HFFc6 (cell line): ENCODE data around the gene TBC1D4. TPM values are rescaled to one million over a fixed set of nuclear protein-coding genes. Genes with fewer than 3 reads are reported as not detected.

Source experiments
- DNase-seq: peaks from one replicate; pipeline ENCODE4 v3.0.0-alpha.2; 2018
- H3K27ac Mint-ChIP-seq: 2 replicates; pipeline ENCODE4 v1.8.0; 2020; ENCODE audit warnings: mild to moderate bottlenecking, mixed read lengths
- H3K27me3 Mint-ChIP-seq: 2 replicates; pipeline ENCODE4 v1.8.0; 2021; ENCODE audit warnings: mild to moderate bottlenecking, moderate library complexity, mixed read lengths; ENCODE audit not compliant: insufficient read depth
- H3K36me3 Mint-ChIP-seq: 2 replicates; pipeline ENCODE4 v1.8.0; 2021; ENCODE audit warnings: low read depth, mixed read lengths
- H3K4me1 Mint-ChIP-seq: 2 replicates; pipeline ENCODE4 v1.8.0; 2020; ENCODE audit warnings: low read depth, mixed read lengths
- H3K4me3 Mint-ChIP-seq: 2 replicates; pipeline ENCODE4 v1.8.0; 2020; ENCODE audit warnings: mild to moderate bottlenecking, moderate library complexity, mixed read lengths
- H3K9me3 Mint-ChIP-seq: 2 replicates; pipeline ENCODE4 v1.8.0; 2020; ENCODE audit warnings: mild to moderate bottlenecking, mixed read lengths
- CTCF ChIP-seq: fragments of 200-600 bp; sonication (generic); IDR thresholded peaks from 2 replicates; pipeline ENCODE4 v1.5.0; 2021; ENCODE audit warnings: antibody characterized with exemption, mild to moderate bottlenecking
- total RNA-seq, 6 experiments: library from RNA; stranded (reverse); fragmentation: NEBNext Ultra II Directional; extraction: Animal tissue kit (Norgen Biotek cat#: 25700); gene quantifications; 2 replicates in 1 of 6; 3 replicates in 5 of 6; pipeline ENCODE4 v1.2.3, GENCODE V29; 2021

Gene TBC1D4
- total RNA-seq, 6 experiments from 2014 or later, result 13.6 to 20.6 (median 16.6) TPM

- Mint-ChIP-seq H3K27ac (peak overlapping the region; percentile 42), H3K4me3 (peak overlapping the region; percentile 20; the same call in 1 of the 2 replicates), H3K4me1 (peaks cover 15% of the 10 kb centered on the region), H3K27me3 (no peaks in the 10 kb centered on the region), H3K9me3 (no peaks in the 10 kb centered on the region), H3K36me3 (peaks cover 8% of the 10 kb centered on the region; the same call in 1 of the 2 replicates)
- no peak for TF ChIP-seq CTCF
- DNase-seq, result peak; percentile 55
These were observed 181.8 kb downstream of the TBC1D4 start for GRCh38 chr13:75299913-75300862.

GRCh38 chr13:75299246-75299645 lies 182.7 kb downstream of the TBC1D4 start:
- peaks cover 15% of the 10 kb centered on the region for H3K4me1 Mint-ChIP-seq
- no peaks in the 10 kb centered on the region; the same call in 1 of the 2 replicates for H3K36me3 Mint-ChIP-seq
- H3K4me3 Mint-ChIP-seq, result no peak overlapping the region
- H3K9me3 Mint-ChIP-seq, result no peaks in the 10 kb centered on the region
- H3K27ac Mint-ChIP-seq, result no peak overlapping the region
- TF ChIP-seq CTCF, result no peak
- DNase-seq, result no peak
- no peaks in the 10 kb centered on the region for H3K27me3 Mint-ChIP-seq

GRCh38 chr13:75296641-75297040 lies 185.3 kb downstream of the TBC1D4 start:
- H3K36me3 Mint-ChIP-seq, result no peaks in the 10 kb centered on the region
- H3K4me3 Mint-ChIP-seq, result no peak overlapping the region
- H3K27ac Mint-ChIP-seq, result no peak overlapping the region
- H3K4me1 Mint-ChIP-seq, result peaks cover 15% of the 10 kb centered on the region
- no peaks in the 10 kb centered on the region for H3K27me3 Mint-ChIP-seq
- no peak for TF ChIP-seq CTCF
- no peak for DNase-seq
- no peaks in the 10 kb centered on the region for H3K9me3 Mint-ChIP-seq

- Mint-ChIP-seq H3K27ac (no peak overlapping the region), H3K4me3 (no peak overlapping the region), H3K4me1 (peaks cover 8% of the 10 kb centered on the region)
These were observed 186.8 kb downstream of the TBC1D4 start for GRCh38 chr13:75295201-75295600.

GRCh38 chr13:75294110-75294509 lies 187.9 kb downstream of the TBC1D4 start:
- no peak for TF ChIP-seq CTCF
- Mint-ChIP-seq H3K36me3 (no peaks in the 10 kb centered on the region), H3K27ac (no peak overlapping the region), H3K4me1 (no peaks in the 10 kb centered on the region), H3K4me3 (no peak overlapping the region), H3K27me3 (peaks cover 1% of the 10 kb centered on the region; the same call in 1 of the 2 replicates), H3K9me3 (no peaks in the 10 kb centered on the region)
- DNase-seq, result no peak

More at GRCh38 chr13:75295201-75295600, 186.8 kb downstream of the TBC1D4 start:
- no peaks in the 10 kb centered on the region for H3K36me3 Mint-ChIP-seq
- peaks cover under 1% of the 10 kb centered on the region; the same call in 1 of the 2 replicates for H3K27me3 Mint-ChIP-seq
- no peaks in the 10 kb centered on the region for H3K9me3 Mint-ChIP-seq
- no peak for DNase-seq
- no peak for TF ChIP-seq CTCF
